HEK293T (cell line): ENCODE data around the gene NPFFR1.
"Not testable (repeated sequence)": the region's sequence is repeated elsewhere in the genome, so short reads cannot be mapped to it uniquely, and the experiment has no call there.

Source experiments
- CTCF ChIA-PET: fragments of 350-600 bp; formaldehyde crosslinking; extraction: SDS; loops from one replicate; lab custom pipeline; 2021; ENCODE audit warnings: antibody characterized with exemption, inconsistent platforms; lab: Yijun Ruan, JAX
- POLR2A ChIA-PET: fragments of 350-600 bp; formaldehyde crosslinking; extraction: SDS; loops from one replicate; lab custom pipeline; 2020; ENCODE audit warnings: antibody characterized with exemption, inconsistent platforms; lab: Yijun Ruan, JAX
- DNase-seq: peaks from one replicate; pipeline ENCODE4 v3.0.0; 2012; ENCODE audit warnings: mixed read lengths; ENCODE audit errors: extremely low spot score
- ARNT ChIP-seq: fragments of 450-650 bp; IDR thresholded peaks from 2 replicates; pipeline ENCODE4 v1.6.1; 2017; ENCODE audit warnings: mild to moderate bottlenecking
- BHLHE40 ChIP-seq: fragments of 450-650 bp; IDR thresholded peaks from 2 replicates; pipeline ENCODE4 v1.6.1; 2016; ENCODE audit warnings: mild to moderate bottlenecking, moderate library complexity, borderline replicate concordance
- CTBP1 ChIP-seq: fragments of 450-650 bp; IDR thresholded peaks from 2 replicates; pipeline ENCODE4 v1.6.1; 2016; ENCODE audit warnings: borderline replicate concordance
- ELF4 ChIP-seq: fragments of 450-650 bp; IDR thresholded peaks from 2 replicates; pipeline ENCODE4 v1.6.1; 2017; ENCODE audit warnings: antibody characterized with exemption
- FOXA1 ChIP-seq: fragments of 450-650 bp; IDR thresholded peaks from 2 replicates; pipeline ENCODE4 v1.6.1; 2016; ENCODE audit warnings: mild to moderate bottlenecking
- FOXK2 ChIP-seq: fragments of 450-650 bp; IDR thresholded peaks from 2 replicates; pipeline ENCODE4 v1.6.1; 2016; ENCODE audit warnings: mild to moderate bottlenecking
- FOXM1 ChIP-seq: fragments of 450-650 bp; IDR thresholded peaks from 2 replicates; pipeline ENCODE4 v1.6.1; 2017; ENCODE audit warnings: mild to moderate bottlenecking, borderline replicate concordance
- HDGF ChIP-seq: fragments of 450-650 bp; IDR thresholded peaks from 2 replicates; pipeline ENCODE4 v1.6.1; 2017; ENCODE audit warnings: antibody characterized with exemption, borderline replicate concordance
- L3MBTL2 ChIP-seq: fragments of 450-650 bp; conservative IDR thresholded peaks from 2 replicates; pipeline ENCODE4 v1.6.1; 2016; ENCODE audit warnings: mild to moderate bottlenecking
- LEF1 ChIP-seq: fragments of 450-650 bp; IDR thresholded peaks from 2 replicates; pipeline ENCODE4 v1.6.1; 2017; ENCODE audit warnings: mild to moderate bottlenecking, borderline replicate concordance
- NFRKB ChIP-seq: fragments of 450-650 bp; IDR thresholded peaks from 2 replicates; pipeline ENCODE4 v1.6.1; 2016; ENCODE audit warnings: mild to moderate bottlenecking, moderate library complexity
- SP1 ChIP-seq: fragments of 450-650 bp; IDR thresholded peaks from 2 replicates; pipeline ENCODE4 v1.6.1; 2017
- SUZ12 ChIP-seq: fragments of 450-650 bp; IDR thresholded peaks from 2 replicates; pipeline ENCODE4 v1.6.1; 2016; ENCODE audit warnings: mild to moderate bottlenecking
- TARDBP ChIP-seq: fragments of 450-650 bp; IDR thresholded peaks from 2 replicates; pipeline ENCODE4 v1.6.1; 2016
- ZNF384 ChIP-seq: fragments of 450-650 bp; IDR thresholded peaks from 2 replicates; pipeline ENCODE4 v1.6.1; 2016
- TF ChIP-seq, protein P1 (sequence below): fragments of 450-650 bp; IDR thresholded peaks from 2 replicates; pipeline ENCODE4 v1.6.1; 2016

The NPFFR1 gene

DNA sequence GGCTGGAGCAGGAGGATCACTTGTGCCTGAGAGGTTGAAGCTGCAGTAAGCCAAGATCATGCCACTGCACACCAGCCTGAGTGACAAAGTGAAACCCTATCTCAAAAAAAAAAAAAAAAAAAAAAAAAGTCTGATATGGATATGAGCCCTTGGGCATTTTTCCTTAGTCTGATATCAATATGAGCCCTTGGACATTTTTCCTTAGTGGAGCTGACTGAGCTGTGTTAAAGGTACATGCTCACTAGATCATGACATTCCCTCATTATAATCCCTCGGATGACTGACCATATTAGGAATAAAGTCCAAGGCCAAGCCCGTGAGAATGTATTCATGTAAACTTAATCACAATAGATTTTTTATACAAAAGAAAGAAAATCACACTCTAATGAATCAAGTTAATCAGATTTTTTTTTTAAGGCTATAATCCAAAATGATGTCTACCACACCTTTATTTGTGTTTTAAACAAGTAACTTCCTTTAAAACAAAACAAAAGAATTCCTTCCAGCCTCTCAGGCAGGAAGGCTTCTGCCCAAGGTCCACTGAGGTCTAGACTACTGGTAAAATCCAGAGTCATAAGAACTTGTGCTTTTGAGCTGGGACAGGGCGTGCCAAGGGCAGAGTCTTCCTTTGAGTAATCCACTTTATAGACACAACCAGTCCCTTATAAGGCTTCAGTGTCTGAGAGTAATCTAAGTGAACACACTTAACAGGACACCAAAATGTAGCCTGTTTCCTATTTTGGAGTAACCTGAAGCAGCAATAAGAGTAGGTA, 56.1 kb downstream of the NPFFR1 start:
- ChIA-PET CTCF (interaction anchor here (1.4 to 2.0 kb wide), 2 partner anchors 81 to 121 kb away, joined by 3 to 8 read pairs; partner anchors contain the start of gene TYSND1), POLR2A (interaction anchor here (0.7 kb wide), 1 partner anchor 122 kb away, joined by 3 read pairs; no protein-coding TSS in a partner anchor)
- no peak for TF ChIP-seq FOXK2
- TF ChIP-seq, protein P1, sequence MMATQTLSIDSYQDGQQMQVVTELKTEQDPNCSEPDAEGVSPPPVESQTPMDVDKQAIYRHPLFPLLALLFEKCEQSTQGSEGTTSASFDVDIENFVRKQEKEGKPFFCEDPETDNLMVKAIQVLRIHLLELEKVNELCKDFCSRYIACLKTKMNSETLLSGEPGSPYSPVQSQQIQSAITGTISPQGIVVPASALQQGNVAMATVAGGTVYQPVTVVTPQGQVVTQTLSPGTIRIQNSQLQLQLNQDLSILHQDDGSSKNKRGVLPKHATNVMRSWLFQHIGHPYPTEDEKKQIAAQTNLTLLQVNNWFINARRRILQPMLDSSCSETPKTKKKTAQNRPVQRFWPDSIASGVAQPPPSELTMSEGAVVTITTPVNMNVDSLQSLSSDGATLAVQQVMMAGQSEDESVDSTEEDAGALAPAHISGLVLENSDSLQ: no peak
- no peak for TF ChIP-seq CTBP1
- DNase-seq: no peak

DNA sequence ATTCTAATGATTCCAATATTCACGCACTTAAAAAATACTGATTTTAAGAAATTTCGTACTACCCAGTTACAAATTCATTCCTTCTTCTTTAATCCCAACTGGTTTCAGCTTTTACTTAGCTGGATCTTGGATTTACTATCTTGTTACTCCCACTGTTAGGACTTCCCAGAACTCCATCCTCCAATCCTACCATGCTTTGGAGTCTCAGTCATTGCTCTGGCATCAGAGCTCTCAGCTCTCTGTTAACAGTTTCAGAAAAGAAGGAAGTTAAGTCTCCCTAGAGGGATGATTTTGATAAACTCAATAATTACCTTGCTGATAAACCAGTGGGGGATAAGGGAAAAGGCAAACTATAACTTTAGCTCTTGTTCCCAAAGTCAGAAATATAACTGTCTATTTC, 60.1 kb downstream of the NPFFR1 start:
- DNase-seq: no peak
- POLR2A ChIA-PET: interaction anchor here (4.9 kb wide), 1 partner anchor 9 kb away, joined by 24 read pairs; the partner anchor contains the start of gene PPA1
- TF ChIP-seq NFRKB (no peak), FOXK2 (no peak), LEF1 (no peak), ELF4 (no peak), BHLHE40 (no peak), TARDBP (no peak), SUZ12 (no peak), FOXA1 (no peak), HDGF (no peak), ZNF384 (no peak), SP1 (no peak), L3MBTL2 (no peak)
- TF ChIP-seq, protein P1: no peak
- CTCF ChIA-PET: interaction anchor here (0.9 to 2.1 kb wide), 4 partner anchors 41 to 140 kb away, joined by 4 to 6 read pairs (median 4); partner anchors contain the start of gene TYSND1

DNA sequence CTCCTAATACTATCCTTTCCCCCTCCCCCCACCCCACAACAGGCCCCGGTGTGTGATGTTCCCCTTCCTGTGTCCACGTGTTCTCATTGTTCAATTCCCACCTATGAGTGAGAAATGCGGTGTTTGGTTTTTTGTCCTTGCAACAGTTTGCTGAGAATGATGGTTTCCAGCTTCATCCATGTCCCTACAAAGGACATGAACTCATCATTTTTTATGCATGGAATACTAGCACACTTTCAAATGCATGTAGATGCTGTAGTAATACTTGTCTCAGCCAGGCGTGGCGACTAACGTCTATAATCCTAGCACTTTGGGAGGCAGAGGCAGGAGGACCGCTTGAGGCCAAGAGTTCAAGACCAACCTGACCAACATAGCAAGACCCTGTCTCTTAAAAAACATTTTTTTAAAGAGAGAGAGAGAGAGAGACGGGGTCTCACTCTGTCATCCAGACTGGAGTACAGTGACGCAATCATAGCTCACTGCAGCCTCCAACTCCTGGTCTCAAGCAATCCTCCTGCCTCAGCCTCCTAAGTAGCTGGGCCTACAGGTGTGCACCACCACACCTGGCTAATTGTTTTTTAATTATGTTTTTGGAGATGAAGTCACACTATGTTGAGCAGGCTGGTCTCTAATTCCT, 60.9 kb downstream of the NPFFR1 start:
- not testable (repeated sequence) for DNase-seq

DNA sequence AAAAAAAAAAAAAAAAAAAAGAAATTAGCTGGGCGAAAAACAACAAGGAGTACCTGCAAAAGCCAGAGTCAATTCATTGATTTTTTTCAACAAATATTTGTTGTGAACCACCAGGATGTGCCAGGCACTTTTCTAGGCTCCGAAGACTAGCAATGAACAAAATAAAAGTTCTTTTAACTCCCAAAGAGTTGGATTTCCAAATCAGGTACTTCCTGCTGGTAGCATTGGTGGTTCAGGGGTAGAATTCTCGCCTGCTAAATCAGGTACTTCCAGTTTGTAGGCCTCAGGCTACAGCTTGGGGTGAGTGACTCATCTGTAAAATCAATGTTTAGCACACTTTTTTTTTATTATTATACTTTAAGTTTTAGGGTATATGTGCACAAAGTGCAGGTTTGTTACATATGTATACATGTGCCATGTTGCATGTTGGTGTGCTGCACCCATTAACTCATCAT, 61.4 kb downstream of the NPFFR1 start:
- no peak for DNase-seq
- ChIA-PET POLR2A (interaction anchor here (1.4 to 4.9 kb wide), 2 partner anchors 11 to 76 kb away, joined by 9 to 24 read pairs; partner anchors contain the start of genes PPA1 and TYSND1), CTCF (interaction anchor here (1.4 to 2.1 kb wide), 5 partner anchors 10 to 142 kb away, joined by 5 to 37 read pairs (median 13); partner anchors contain the start of gene PPA1)

More for the DNA sequence above, 60.9 kb downstream of the NPFFR1 start:
- POLR2A ChIA-PET: interaction anchor here (4.9 kb wide), 1 partner anchor 10 kb away, joined by 24 read pairs; the partner anchor contains the start of gene PPA1
- CTCF ChIA-PET: interaction anchor here (0.9 to 2.1 kb wide), 8 partner anchors 10 to 141 kb away, joined by 4 to 37 read pairs (median 6); partner anchors contain the start of genes PPA1 and TYSND1

DNA sequence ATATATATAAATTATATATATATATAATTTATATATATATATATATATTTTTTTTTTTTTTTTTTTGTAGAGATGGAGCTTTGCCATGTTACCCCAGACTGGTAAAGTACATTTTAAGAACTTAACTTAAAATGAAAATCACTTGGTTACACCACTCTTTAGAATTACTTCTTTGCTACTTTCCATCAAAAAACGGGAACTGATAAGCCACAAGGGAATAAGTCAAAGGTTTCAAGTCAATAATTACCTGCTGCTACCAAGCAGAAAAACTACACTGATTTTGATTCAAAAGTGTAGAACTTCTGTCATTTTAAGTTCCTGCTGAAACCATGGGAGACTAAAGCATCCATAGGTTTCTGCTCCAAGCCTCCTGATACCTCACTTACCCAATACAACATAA, 62.8 kb downstream of the NPFFR1 start:
- CTCF ChIA-PET: interaction anchor here (0.8 to 1.9 kb wide), 8 partner anchors 12 to 167 kb away, joined by 3 to 37 read pairs (median 8); partner anchors contain the start of genes PPA1 and TYSND1
- no peak for DNase-seq
- POLR2A ChIA-PET: interaction anchor here (0.8 to 4.9 kb wide), 3 partner anchors 12 to 143 kb away, joined by 4 to 24 read pairs (median 9); partner anchors contain the start of genes PPA1 and TYSND1
- no peak for TF ChIP-seq SP1
- TF ChIP-seq L3MBTL2: no peak
- TF ChIP-seq ELF4: no peak
- no peak for TF ChIP-seq FOXM1
- TF ChIP-seq ZNF384: no peak
- TF ChIP-seq LEF1: no peak
- no peak for TF ChIP-seq CTBP1
- TF ChIP-seq TARDBP: no peak
- no peak for TF ChIP-seq BHLHE40
- no peak for TF ChIP-seq SUZ12
- no peak for TF ChIP-seq NFRKB
- TF ChIP-seq, protein P1: no peak
- TF ChIP-seq FOXK2: no peak
- no peak for TF ChIP-seq ARNT
- TF ChIP-seq FOXA1: no peak
- no peak for TF ChIP-seq HDGF

More for the DNA sequence above, 61.4 kb downstream of the NPFFR1 start:
- TF ChIP-seq FOXK2: no peak
- TF ChIP-seq L3MBTL2: no peak
- no peak for TF ChIP-seq SUZ12
- no peak for TF ChIP-seq ZNF384
- TF ChIP-seq ELF4: no peak
- TF ChIP-seq, protein P1: no peak
- no peak for TF ChIP-seq ARNT
- TF ChIP-seq NFRKB: no peak
- no peak for TF ChIP-seq TARDBP
- TF ChIP-seq LEF1: no peak
- no peak for TF ChIP-seq CTBP1
- no peak for TF ChIP-seq HDGF
- TF ChIP-seq BHLHE40: no peak
- no peak for TF ChIP-seq FOXA1
- TF ChIP-seq FOXM1: no peak
- TF ChIP-seq SP1: no peak
